Breast epithelium (tissue), 4 donors: ENCODE data around the gene PROCR. TPM values are rescaled to one million over a fixed set of nuclear protein-coding genes. Genes with fewer than 3 reads are reported as not detected.
A peak's percentile ranks its signal among the peaks of the same experiment; 100 is the strongest.

Source experiments
- DNase-seq, 2 donors: peaks; one replicate each; pipeline ENCODE4 v3.0.0-alpha.2; 2019; ENCODE audit warnings: low spot score in 2 of 2
- H3K27ac ChIP-seq, 2 donors: fragments of 200-600 bp; sonication (generic) in 1 of 2; one replicate each; pipeline ENCODE4 v1.5.1; 2016 to 2019; ENCODE audit warnings: mild to moderate bottlenecking in 1 of 2
- H3K27me3 ChIP-seq, 2 donors: fragments of 200-600 bp; sonication (generic) in 1 of 2; one replicate each; pipeline versions ENCODE4 v1.5.1 to v1.6.0; 2017 to 2019; ENCODE audit warnings: control low read depth in 1 of 2, mild to moderate bottlenecking in 1 of 2
- H3K36me3 ChIP-seq: fragments of 200-600 bp; one replicate; pipeline ENCODE4 v1.5.1; 2019
- H3K4me1 ChIP-seq, 2 donors: fragments of 200-600 bp; sonication (generic); one replicate each; pipeline ENCODE4 v1.5.1; 2016 to 2019; ENCODE audit warnings: control low read depth in 1 of 2
- H3K4me3 ChIP-seq, 3 donors: fragments of 200-600 bp; sonication (generic); 1 replicate in 2 of 3; 2 replicates in 1 of 3; pipeline ENCODE4 v1.5.1; 2016 to 2019; ENCODE audit warnings: mild to moderate bottlenecking in 3 of 3, moderate library complexity in 2 of 3
- H3K9me3 ChIP-seq, 2 donors: fragments of 200-600 bp; sonication (generic) in 1 of 2; one replicate each; pipeline ENCODE4 v1.5.1; 2016 to 2019; ENCODE audit warnings: control low read depth in 1 of 2
- POLR2A ChIP-seq: fragments of 450-650 bp; IDR thresholded peaks from one replicate; pipeline ENCODE4 v1.6.1; 2016; ENCODE audit warnings: antibody characterized with exemption, mild to moderate bottlenecking, moderate library complexity
- POLR2AphosphoS5 ChIP-seq, 3 donors: sonication (generic); formaldehyde crosslinking; IDR thresholded peaks; one replicate each; pipeline ENCODE4 v1.6.1; 2017; ENCODE audit warnings: antibody characterized with exemption in 3 of 3
- intact Hi-C: fragments of 100-400 bp; cut with DNase I; formaldehyde crosslinking; loops from one replicate; pipeline ENCODE4 v1.15.1; 2023; ENCODE audit warnings: low total_unique reads
- total RNA-seq, 3 donors: library from RNA; depleted of rRNA; stranded (reverse); fragments of >200 nt; gene quantifications; one replicate each; pipeline ENCODE4 v1.1.0, GENCODE V29; 2016
- TF ChIP-seq, protein P1 (sequence below), 3 donors: fragments of 450-650 bp; IDR thresholded peaks; one replicate each; pipeline ENCODE4 v1.5.1; 2016 to 2017; ENCODE audit warnings: antibody characterized with exemption in 3 of 3, mild to moderate bottlenecking in 3 of 3, moderate library complexity in 3 of 3

The PROCR gene
- total RNA-seq, 3 donors from 2014 or later = 34.1 to 87.9 (median 39.8) TPM

GRCh38 chr20:35133031-35133430, 38.8 kb upstream of the PROCR start:
- no peak overlapping the region for H3K27ac ChIP-seq

GRCh38 chr20:35133735-35134134, 38.1 kb upstream of the PROCR start:
- TF ChIP-seq POLR2AphosphoS5 (IDR thresholded peaks at IDR 0.05) (no peak), POLR2A (no peak)
- TF ChIP-seq, protein P1, sequence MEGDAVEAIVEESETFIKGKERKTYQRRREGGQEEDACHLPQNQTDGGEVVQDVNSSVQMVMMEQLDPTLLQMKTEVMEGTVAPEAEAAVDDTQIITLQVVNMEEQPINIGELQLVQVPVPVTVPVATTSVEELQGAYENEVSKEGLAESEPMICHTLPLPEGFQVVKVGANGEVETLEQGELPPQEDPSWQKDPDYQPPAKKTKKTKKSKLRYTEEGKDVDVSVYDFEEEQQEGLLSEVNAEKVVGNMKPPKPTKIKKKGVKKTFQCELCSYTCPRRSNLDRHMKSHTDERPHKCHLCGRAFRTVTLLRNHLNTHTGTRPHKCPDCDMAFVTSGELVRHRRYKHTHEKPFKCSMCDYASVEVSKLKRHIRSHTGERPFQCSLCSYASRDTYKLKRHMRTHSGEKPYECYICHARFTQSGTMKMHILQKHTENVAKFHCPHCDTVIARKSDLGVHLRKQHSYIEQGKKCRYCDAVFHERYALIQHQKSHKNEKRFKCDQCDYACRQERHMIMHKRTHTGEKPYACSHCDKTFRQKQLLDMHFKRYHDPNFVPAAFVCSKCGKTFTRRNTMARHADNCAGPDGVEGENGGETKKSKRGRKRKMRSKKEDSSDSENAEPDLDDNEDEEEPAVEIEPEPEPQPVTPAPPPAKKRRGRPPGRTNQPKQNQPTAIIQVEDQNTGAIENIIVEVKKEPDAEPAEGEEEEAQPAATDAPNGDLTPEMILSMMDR (IDR thresholded peaks at IDR 0.05) = no peak
- Histone ChIP-seq H3K36me3 (no peaks in the 10 kb centered on the region), H3K4me3 (no peak overlapping the region), H3K27me3 (no peaks in the 10 kb centered on the region), H3K4me1 (no peaks in the 10 kb centered on the region), H3K9me3 (no peaks in the 10 kb centered on the region), H3K27ac (no peak overlapping the region)
- no peak for DNase-seq
- intact Hi-C loops = no loop called here

More at GRCh38 chr20:35133031-35133430, 38.8 kb upstream of the PROCR start:
- Histone ChIP-seq H3K4me3 (no peak overlapping the region), H3K9me3 (no peaks in the 10 kb centered on the region), H3K27me3 (no peaks in the 10 kb centered on the region), H3K4me1 (no peaks in the 10 kb centered on the region), H3K36me3 (no peaks in the 10 kb centered on the region)
- TF ChIP-seq POLR2AphosphoS5 (IDR thresholded peaks at IDR 0.05) = no peak
- TF ChIP-seq, protein P1 (IDR thresholded peaks at IDR 0.05) = no peak
- TF ChIP-seq POLR2A = no peak
- intact Hi-C loops = no loop called here
- DNase-seq = no peak

GRCh38 chr20:35134472-35134871, 37.4 kb upstream of the PROCR start:
- no peaks in the 10 kb centered on the region for H3K36me3 ChIP-seq
- intact Hi-C loops = no loop called here
- no peak for DNase-seq

GRCh38 chr20:35134880-35135279, 37.0 kb upstream of the PROCR start:
- H3K9me3 ChIP-seq = no peaks in the 10 kb centered on the region
- intact Hi-C loops = no loop called here
- H3K27me3 ChIP-seq = no peaks in the 10 kb centered on the region
- H3K4me3 ChIP-seq = no peak overlapping the region
- no peaks in the 10 kb centered on the region for H3K36me3 ChIP-seq
- TF ChIP-seq POLR2AphosphoS5 (IDR thresholded peaks at IDR 0.05) (no peak), POLR2A (no peak)
- TF ChIP-seq, protein P1 (IDR thresholded peaks at IDR 0.05) = no peak
- peak overlapping the region in 1 of 2 donors; percentile 22 for H3K27ac ChIP-seq
- DNase-seq = no peak
- H3K4me1 ChIP-seq = no peaks in the 10 kb centered on the region

More at GRCh38 chr20:35134472-35134871, 37.4 kb upstream of the PROCR start:
- Histone ChIP-seq H3K4me3 (no peak overlapping the region), H3K27me3 (no peaks in the 10 kb centered on the region), H3K27ac (peak overlapping the region in 1 of 2 donors; percentile 22), H3K9me3 (no peaks in the 10 kb centered on the region), H3K4me1 (no peaks in the 10 kb centered on the region)
- TF ChIP-seq POLR2AphosphoS5 (IDR thresholded peaks at IDR 0.05) (no peak), POLR2A (no peak)
- TF ChIP-seq, protein P1 (IDR thresholded peaks at IDR 0.05) = no peak

DNA sequence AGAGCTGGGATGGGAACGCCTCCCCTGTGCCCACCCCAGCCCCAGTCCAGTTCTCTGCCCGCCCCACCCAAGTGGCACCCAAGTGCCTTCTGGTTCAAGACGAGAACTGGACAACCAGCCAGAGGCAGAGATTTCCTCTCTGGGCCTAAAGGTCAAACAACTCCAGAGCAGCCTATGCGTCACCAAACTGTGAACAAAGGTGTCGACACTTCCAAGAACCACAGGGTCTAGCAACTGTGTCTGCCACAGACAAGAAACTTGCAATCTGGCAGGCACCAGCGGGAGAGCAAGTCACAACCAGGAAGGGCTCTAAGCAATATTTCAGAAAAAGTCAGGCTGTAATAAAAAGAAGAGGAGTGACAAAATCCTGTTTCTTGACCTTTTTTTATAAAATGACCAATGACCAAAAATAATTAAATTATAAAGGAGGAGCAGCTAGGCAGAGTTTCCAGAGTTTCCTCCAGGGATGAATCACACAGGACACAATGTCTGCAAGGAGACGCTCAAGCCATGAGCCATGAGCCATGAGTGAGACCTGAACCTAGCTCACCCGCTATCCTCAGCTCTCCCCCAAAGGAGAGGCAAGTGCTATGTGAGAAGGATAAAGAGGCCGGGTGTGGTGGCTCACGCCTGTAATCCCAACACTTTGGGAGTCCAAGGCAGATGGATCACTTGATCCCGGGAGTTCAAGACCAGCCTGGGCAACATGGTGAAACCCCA, 35.8 kb upstream of the PROCR start:
- H3K4me1 ChIP-seq = no peaks in the 10 kb centered on the region
- intact Hi-C loops = no loop called here
- peak in 1 of 2 donors; percentile 39 for DNase-seq
- no peaks in the 10 kb centered on the region for H3K36me3 ChIP-seq
- H3K27me3 ChIP-seq = no peaks in the 10 kb centered on the region
- peak overlapping the region; percentile 54 to 69 for H3K27ac ChIP-seq
- H3K4me3 ChIP-seq = no peak overlapping the region
- no peaks in the 10 kb centered on the region for H3K9me3 ChIP-seq
- no peak for TF ChIP-seq POLR2AphosphoS5 (IDR thresholded peaks at IDR 0.05)
- no peak for TF ChIP-seq POLR2A
- TF ChIP-seq, protein P1 (IDR thresholded peaks at IDR 0.05) = no peak
